GM18498 (cell line): Measurements from ENCODE around the gene CDKAL1.
"Not testable (repeated sequence)": the region's sequence is repeated elsewhere in the genome, so short reads cannot be mapped to it uniquely, and the experiment has no call there.

ENCODE experiments used
- ATAC-seq: cut with Tn5 transposase; IDR thresholded peaks from one replicate; pipeline ENCODE4 v1.9.1; 2021; ENCODE audit warnings: mild to moderate bottlenecking, moderate library complexity; ENCODE audit not compliant: unreplicated experiment

The CDKAL1 gene

DNA sequence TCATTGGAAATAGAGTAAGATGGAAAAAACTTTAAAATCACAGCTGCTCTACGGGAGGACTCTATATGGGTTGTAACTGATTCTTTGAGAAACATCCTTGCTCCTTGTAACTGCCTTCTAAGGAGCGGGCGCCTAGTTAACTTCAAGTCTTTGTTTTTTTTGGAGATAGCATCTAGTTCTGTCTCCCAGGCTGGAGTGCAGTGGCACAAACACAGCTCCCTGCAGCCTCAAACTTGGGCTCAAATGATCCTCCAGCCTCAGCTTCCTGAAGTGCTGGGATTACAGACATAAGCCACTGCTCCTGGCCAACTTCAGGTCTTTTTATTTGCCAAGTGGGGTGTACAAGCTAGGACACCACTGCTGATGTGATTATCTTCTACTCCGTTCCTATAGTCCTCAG, 552.9 kb downstream of the CDKAL1 start:
- ATAC-seq, result no peak

DNA sequence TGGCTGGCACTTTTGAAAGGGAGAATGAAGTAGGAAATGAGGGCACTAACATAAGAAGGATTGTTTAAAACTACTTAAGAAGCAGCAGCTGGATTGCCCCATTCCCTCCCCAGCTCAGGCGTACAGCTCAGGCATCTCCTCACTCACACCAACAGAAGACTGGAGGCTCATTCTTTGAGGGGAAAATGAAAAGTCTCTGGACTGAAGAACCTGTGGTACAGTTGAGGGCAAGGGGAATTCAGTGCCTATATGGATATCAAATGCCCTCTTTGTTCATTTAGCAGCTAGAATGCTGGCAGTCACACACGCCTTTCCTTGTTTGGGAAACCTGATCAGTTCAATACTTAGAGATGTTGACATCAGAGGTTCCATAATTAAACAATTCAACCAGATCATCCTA, 557.2 kb downstream of the CDKAL1 start:
- ATAC-seq, result no peak

DNA sequence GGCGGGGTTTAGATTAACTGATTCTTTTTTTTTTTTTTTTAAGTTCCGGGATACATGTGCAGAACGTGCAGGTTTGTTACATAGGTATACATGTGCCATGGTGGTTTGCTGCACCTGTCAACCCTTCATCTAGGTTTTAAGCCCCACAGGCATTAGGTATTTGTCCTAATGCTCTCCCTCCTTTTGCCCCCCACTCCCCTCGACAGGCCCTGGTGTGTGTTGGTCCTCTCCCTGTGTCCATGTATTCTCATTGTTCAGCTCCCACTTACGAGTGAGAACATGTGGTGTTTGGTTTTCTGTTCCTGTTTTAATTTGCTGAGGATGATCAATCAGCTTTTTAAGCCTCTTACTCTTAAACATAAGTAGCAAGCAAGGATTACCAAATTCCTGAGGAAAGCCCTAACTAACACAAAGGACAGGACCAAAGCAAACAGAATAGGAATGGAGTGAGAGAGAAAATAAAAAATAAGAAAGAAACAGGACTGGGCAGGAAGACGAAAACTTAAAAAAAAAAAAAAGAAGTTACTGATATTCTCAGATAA, 558.0 kb downstream of the CDKAL1 start:
- ATAC-seq, result not testable (repeated sequence)

DNA sequence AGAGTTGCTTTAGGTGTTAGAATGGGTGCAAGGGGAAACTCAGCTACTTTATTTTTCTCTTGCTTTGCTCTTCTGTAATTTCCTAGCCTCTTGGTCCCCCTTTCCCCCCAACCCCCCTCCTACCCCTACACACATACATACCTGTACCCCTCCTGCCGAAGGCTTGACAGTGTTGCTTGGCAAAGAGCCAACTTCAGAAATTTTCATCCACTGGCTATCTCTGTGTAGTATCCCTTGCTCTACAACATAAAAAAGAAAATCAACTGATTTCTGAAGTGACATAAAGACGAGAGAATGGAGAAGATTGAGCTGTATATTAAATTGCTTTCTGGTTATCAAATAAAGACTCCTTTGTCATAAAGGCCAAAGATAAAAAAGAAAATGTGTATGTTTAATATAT, 561.2 kb downstream of the CDKAL1 start:
- ATAC-seq, result no peak

DNA sequence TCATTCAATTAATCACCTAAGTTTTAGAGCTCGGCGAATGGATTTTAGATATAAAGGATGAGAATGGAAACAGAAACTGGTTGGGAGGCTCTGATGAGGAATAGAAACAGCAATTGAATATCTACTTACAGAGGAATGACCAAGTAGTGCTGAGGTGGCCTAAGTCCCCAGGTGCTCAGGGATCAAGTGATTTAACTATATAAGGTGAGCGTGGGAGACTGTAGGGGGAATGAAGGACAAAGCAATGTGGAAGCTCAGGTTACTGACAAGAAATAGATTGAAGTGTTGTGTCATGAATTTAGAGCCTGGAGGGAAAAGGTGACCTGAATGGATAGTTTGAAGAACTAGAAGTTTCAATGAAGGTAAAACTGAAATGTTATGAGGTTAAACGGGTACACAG, 563.9 kb downstream of the CDKAL1 start:
- ATAC-seq, result no peak

DNA sequence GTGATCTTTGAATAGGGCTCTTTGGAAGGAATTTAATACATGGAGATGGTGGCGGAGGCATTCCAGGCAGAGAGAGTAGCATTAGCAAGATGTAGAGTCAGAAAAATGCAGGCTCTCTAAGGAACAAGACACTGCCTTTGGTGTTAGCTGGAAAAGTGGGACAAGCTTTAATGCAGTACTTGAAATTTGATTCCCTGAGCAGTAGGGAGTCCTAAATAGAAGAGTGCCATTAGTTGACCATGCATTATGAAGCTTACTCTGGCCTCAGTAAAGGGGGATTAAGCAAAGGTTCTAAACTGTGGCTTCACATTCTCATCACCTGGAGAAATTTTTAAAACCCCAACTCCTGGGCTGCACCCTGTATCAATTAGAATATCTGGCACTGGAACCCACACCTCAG, 564.5 kb downstream of the CDKAL1 start:
- ATAC-seq, result no peak

DNA sequence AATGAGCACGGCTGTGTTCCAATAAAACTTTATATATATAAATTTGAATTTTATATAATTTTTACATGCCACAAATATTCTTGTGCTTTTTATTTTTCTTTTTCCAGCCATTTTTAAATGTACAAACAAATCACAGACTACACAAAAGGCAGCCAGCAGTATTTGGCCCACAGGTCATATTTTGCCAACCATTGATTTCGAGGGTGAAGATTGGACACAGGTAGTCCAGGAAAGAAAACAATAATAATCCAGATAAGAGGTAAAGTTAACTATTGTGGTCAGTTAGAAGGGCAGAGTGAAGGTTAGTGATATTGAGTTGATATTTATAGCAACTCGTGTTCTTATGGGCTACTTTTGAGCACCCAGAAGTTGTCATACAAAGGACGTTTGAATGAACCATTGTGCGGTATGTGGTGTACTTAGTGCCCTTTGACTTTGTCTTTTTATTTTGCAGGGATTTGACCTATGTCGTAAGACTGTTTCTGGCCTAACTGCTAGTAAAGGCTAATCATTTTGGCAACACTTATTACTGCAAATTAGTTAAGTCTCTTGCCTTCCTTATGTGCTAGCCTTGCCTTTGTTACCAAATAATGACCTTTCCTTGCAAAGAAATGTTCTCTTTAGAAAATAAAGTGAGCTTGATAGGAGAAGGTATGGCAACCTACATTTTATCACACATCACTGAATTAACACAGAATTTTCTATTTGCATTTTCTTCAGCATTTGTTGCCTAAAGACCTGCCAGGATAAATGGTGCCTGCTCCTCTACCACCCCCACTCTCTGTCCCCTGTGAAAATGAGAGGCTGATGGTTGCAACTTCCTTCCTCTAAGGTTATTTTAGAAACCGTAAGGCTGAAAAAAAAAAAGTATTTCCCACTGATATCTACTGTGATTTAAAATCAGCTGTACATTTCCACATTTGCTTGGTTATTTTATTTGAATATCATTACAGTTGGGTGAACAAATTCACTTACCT, 565.4 kb downstream of the CDKAL1 start:
- ATAC-seq, result peak; percentile 45

DNA sequence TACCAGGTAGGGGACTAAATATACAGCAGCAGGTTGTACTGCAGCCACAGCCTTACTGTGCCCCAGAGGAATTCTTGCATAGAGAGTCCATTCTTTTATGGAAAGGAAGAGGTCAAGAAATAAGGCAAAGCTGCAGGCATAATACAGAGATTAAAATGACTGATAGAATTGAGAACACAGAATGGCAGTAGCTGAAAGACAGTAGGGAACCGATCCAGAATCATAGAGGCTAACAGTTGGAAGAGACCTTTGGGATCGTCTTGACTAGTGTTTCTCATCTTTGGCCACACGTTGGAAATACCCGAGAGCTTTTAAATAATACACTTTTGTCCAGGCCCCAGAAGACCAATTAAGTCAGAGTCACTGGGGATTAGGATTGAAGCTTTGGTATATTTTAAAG, 566.7 kb downstream of the CDKAL1 start:
- no peak for ATAC-seq

DNA sequence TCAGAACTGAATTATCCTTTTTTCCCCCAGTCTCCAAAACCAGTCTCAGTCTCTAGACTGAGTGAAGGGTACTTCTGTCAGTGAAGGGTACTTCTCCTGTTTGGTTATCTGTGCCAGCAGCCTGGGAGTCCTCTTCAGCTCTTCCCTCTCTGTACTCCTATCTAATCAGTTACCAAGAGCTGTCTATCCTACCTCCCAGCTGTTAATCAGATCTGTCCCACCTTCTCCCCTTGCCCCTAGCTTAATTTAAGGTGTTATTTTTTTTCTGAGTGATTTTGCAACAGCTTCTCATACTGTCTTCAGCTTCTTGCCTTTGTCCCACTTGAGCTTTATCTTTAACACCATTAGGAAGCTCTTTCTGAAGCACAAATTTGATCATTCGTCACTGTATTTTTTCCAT, 567.4 kb downstream of the CDKAL1 start:
- ATAC-seq, result no peak

DNA sequence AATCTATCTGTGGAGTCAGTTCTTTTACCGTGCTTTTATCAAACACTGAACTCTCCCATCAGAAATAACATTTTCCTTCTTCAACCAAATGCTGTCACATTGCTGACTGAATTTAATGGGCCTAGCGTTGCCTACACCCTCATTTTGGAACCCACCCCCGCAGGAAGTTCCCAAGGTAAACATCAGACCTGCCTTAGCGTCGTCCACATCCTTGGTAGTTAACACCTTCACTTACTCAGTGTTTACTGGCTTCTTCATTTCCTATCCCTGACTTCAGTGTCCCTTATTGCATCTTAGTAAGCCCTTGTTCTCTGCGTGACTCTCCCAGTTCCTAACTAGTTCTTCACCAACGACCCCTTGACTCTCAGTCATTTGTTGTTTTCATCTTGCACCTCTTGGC, 567.9 kb downstream of the CDKAL1 start:
- no peak for ATAC-seq

DNA sequence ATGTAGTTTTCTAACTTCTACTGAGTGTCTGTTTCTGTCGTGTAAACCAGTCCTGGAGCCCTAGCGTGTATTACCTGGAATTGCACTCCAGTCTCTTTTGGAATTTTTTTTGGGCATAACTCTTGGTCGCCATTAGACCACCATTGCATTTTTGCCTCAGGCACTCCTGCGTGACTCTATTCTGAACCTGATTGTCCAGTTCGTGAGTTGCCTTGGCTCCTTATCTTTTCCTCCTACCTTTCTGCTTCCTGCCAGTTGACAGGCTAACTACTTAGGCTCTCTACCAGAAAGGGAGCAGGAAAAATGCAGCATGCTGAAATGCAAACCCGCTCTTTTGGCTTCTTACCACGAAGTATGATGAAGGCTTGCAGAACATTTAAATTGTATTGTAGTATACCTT, 568.4 kb downstream of the CDKAL1 start:
- no peak for ATAC-seq

DNA sequence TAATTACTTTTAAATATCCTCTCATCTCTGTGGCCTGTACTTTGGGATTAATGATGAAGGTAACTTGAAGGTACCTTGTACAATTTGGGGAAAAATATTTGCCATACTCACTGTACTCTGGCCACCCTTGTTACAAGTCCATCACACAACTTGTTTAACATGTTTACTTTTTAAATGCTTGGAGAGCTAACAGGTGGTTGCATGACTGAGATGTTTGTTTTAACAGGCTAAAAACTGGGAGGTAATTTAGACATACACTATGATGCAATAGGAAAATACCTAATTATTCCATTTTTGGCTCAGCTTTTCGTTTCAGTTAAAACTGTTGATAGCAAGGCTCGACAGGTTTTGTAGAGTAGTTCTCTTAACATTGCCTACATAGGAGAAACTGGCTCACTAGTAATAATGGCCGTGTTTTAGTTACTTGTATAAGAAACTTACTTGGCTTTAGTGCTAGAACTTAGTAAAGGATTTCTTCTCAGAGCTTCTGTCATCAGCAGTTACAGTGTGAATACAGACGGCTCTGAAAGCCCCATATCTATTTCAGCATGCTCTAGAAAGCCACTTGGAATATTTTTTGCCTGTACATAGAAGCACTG, 569.5 kb downstream of the CDKAL1 start:
- ATAC-seq, result no peak

DNA sequence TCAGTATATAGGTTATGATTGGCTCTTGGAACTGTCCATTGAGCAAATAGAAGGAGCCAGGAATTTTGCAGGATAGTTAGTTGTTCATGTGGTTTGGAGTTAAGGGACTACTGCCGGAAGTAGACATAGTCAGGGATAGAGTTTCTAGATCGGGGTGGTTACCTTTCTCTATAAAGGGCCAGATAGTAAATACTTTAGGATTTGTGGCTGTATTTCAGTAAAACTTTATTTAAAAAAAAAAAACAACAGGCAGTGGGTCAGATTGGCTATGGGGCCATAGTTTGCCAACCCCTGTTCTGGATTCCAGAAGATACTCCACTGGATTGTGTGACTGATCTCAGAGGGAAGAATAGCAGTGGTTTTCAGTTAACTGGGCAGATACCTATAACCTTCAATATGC, 570.0 kb downstream of the CDKAL1 start:
- ATAC-seq, result no peak

DNA sequence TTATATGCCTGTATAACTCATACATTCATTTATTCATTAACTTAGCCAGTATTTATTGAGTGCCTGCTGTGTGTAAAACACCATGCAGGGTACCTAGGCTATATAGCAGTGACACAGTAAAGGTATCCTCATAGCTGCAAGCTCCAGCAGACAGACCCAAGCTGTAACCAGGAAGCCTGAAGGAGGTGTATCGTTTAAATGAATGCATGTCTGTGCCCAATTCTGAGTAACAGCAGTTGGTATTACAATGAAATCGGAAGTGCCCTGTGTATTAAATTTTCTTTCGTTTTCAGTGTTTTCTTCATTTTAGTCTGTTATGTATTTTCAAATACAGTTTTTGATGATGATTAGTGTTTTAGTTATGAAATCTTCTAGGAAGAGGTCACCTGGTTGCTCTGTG, 573.5 kb downstream of the CDKAL1 start:
- no peak for ATAC-seq

DNA sequence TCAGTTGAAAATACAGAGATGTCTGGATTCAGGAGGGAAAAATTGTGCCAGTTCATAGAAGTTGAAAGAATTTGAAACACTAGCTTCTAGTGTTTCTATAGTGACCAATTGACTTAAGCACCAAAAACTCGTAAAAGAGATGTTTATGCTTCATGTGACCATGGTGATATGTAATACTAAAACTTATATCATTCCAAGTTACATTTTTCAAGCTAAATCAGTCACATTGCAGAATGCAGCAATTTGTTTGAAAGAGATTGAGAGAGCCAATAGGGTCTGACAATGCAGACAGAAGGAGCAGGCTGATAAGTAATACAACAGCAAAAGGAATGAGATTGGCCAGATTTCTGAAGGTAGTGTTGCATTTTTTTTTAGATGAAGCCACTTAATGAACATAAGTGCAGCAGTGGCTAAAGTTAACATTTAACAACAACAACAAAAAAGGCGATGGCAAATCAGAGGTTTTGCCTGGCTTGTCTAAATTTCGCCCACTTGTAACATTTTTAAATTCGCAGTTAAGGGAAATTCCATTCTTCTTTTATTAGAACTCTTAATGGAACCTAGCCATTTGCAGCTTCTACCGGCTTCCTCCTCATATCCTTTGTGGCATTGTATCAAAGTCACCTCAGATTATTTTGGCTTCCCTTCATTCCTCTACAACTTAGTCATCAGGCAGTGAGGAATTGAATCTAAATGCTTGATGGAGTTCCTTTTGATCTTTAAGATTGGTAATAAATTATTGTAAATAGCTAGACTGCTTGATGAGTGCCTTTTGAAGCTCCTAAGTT, 575.3 kb downstream of the CDKAL1 start:
- no peak for ATAC-seq

DNA sequence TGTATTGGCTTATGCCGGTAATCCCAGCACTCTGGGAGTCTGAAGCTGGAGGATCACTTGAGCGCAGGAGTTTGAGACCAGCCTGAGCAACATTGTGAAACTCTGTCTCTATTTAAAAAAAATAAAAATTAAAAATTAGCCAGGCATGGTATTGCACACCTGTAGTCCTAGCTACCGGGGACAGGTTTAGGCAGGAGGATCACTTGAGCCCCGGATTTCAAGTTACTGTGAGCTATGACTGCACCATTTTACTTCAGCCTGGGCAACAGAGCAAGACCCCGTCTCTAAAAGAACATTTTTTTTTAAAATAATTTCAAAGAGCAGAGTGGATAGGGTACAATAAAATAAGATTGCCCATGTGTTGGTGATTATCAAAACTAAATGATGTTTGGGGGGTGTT, 576.4 kb downstream of the CDKAL1 start:
- no peak for ATAC-seq

DNA sequence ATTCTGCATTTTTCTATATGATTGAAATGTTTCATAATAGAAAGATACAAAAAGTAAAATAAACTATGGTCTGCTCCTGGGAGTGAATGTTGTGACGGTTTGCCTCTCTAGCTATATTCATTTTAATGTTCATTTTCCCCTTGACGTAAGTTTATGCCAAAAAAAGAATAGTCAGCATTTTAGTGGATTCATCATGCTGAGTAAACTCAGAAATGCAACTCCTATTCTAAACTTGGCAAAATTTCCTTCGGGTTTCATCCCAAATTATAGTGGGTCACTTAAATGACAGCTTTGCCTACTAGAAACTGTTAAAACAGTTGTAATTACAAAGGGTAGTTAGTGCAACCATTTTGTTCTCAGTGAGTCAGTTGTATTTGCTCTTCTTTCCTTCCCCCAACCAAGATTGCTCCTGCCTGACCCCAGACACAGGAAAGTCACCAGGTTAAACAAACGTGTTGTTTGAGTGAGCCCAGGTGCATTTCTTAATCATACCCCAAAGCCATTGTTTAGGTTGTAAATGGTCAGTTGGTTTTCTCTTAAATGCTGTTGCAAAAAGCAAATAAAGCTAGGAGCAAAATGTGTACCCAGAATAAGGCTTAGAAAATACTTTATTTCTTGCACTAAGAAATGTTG, 577.0 kb downstream of the CDKAL1 start:
- ATAC-seq, result no peak

DNA sequence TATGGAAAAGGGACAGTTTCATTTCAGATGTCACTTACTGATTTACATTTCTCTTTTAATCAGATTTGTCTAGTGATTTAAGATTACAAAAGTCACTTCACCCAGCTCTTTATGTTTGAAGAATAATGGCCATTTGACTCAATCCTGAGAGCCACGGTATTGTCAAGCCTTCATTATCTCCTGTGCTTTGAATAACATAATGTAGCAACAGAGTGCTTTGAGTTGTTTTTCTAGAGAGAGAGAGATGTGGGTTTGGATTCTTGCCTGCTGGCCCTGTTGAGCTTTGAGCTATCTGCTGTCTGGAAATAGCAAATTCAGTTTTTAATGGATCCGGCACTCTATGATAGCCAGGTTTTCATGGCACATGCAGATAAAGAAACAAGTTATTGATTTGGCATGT, 580.9 kb downstream of the CDKAL1 start:
- no peak for ATAC-seq

DNA sequence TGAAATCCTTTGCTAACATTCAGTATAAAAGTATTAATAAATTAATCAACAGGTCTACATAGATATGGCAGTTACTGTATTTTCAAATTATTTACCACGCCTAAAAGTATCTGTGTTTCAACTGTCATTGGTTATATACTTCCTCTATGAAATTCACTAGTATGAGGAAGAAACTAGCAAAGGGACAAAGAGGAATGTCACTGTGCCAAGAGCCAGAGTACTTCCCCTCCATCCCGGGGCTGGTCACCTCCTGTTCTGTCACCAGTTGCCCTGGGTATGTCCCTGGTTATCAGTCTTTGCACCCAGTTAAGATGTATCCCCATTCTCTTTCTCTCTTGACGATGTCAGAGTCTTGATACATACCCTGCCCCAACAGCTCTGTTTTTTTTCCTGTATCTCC, 582.5 kb downstream of the CDKAL1 start:
- ATAC-seq, result no peak

DNA sequence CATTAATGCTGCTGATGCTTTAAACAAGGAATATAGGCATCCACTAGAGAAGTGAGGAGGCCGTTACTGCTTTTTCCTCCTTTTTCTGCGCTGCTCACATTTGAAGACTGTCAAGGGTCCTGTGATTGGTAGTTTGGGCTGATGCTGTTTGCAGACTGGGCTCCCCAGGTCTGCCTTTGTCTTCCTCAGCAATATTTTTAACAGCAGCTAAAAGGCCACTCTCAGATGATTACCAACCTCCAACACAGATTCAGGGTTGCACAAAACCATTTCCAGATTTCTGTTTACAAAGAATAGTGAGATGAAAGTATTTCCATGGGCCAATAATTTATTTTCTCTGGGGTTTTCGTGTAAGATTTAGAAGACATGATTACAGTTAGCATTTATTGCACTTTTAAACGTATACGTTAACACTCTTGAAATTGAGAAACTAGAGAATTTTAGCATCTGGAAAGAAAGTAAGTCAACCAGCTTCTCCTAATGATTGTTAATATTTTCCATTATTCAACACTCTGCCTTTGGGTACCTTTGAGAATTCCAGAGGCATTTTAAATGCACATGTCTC, 584.0 kb downstream of the CDKAL1 start:
- no peak for ATAC-seq
